ENCODE data around the gene CD180.

CD180 gene

GRCh38 chr5:67209141-67209771 is 12.7 kb upstream of the CD180 start:
- peak; percentile 42 for DNase-seq

- no peak for DNase-seq
Observed at GRCh38 chr5:67208403-67208802, 11.8 kb upstream of the CD180 start.

DNA sequence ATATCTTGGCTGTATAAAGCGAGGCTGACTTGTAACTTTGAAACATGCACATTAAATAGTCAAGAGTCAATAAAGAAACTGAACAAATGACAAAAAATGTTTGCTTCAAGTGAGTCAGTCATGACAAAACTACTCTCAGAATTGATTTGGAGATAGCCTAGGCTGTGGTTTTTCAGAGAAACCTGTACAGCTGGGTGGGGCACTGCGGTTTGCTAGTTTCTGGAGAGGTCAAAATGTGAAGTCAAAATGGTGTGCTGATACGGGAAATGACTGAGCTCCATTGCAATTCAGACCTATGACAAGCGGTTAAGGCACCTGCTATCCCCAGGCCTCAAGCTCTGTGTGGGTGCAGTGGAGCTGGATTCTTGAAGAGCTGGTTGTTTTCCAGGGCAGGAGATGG is 10.3 kb upstream of the CD180 start:
- peak; percentile 69 for DNase-seq

DNA sequence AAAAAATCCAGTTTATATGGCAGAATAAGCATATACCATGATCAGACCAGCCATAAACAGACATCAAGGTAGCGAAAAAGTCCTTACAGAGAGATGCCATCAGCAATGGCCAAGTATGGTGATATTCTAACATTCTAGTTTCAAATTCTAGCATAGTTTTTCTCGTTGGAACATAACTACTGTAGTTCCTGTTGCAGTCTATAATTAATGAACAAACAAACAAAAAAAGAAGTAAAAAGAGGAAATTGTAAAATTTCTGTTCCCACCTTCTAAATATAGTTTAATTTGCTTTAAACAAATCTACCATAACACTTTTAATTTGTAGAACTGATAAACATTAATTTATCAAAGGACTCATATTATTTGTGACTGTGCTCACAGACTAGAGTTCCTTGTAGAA is 9.9 kb upstream of the CD180 start:
- DNase-seq, result no peak

- no peak for DNase-seq
Observed at GRCh38 chr5:67205981-67206380, 9.4 kb upstream of the CD180 start.

- DNase-seq, result no peak
Observed at GRCh38 chr5:67204821-67205220, 8.2 kb upstream of the CD180 start.

GRCh38 chr5:67203701-67204074 is 7.1 kb upstream of the CD180 start:
- DNase-seq, result no peak

GRCh38 chr5:67202828-67203227 is 6.2 kb upstream of the CD180 start:
- no peak for DNase-seq

- no peak for DNase-seq
Observed at GRCh38 chr5:67201897-67202549, 5.4 kb upstream of the CD180 start.

DNA sequence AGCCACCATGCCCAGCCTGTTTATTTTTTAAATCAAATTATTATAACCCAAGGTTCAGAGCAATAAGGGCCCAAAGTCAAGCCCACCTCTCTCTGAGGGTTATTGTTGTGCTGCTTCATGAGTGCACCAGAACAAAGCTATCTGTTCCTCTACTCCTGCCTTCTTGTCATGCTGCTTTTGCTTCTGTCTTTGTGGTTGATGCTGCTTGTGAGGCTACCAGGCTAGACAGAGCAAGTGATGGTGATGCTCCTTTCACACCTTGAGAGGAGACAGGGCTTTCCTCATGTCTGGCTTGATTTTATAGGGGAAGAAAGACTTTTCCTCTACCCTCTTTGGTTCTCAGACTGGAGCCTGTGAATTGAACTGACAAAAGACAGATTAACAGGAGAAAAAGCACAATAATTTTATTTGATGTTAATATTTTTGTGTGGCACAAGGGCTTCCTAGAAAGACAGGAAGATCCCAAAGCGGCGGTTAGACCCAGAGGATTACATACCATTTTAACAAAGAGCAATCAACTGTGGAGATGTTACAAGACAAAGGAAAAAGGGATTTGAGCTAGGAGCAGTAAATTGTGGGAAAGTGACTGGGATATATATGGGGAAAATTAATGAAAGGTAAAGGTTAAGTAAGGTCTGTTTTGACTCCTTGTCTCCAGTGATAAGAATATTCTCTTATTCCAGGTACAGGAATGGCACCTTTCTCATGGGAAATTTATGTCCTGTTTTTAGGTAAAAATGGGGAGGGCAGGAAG is 4.4 kb upstream of the CD180 start:
- no peak for DNase-seq

DNA sequence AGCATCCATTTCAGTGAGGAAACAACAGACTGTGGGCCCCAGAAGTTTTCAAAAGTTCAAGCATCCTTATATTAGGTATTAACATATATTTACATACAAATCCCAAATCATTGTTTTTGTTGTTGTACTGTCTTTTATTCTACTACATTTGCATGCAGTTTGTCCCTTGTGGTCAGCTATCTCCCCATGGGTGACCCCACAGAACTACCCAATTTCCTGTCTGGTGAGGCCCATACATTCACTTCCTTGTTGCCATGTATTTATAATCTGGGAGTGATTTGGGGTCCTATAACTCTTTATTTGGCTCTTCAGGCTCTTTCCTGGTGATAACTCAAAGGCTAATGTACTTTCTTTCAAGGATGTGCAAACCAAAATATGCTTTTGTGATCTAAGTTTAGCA is 3.3 kb upstream of the CD180 start:
- no peak for DNase-seq

DNA sequence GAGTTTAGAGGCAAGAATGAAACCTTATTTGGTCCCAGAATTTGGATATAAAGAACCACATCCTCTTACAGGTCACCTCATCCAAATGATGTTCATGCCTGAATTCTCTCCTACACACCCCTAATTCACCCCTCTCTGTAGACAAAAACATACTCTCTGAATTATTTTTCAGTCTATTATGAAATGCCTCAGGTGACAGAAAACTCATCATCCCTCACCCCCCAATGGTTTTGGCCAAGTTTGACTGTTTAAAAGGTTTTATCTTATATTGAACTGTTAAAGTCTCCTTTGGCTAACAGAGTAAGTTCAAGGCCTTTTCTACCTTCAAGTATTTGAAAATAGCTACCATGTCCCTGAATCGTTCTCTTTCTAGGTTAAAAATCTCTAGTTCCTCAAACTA is 2.3 kb upstream of the CD180 start:
- DNase-seq, result no peak

- DNase-seq, result no peak
Observed at GRCh38 chr5:67197536-67197935, 937 bp upstream of the CD180 start.

DNA sequence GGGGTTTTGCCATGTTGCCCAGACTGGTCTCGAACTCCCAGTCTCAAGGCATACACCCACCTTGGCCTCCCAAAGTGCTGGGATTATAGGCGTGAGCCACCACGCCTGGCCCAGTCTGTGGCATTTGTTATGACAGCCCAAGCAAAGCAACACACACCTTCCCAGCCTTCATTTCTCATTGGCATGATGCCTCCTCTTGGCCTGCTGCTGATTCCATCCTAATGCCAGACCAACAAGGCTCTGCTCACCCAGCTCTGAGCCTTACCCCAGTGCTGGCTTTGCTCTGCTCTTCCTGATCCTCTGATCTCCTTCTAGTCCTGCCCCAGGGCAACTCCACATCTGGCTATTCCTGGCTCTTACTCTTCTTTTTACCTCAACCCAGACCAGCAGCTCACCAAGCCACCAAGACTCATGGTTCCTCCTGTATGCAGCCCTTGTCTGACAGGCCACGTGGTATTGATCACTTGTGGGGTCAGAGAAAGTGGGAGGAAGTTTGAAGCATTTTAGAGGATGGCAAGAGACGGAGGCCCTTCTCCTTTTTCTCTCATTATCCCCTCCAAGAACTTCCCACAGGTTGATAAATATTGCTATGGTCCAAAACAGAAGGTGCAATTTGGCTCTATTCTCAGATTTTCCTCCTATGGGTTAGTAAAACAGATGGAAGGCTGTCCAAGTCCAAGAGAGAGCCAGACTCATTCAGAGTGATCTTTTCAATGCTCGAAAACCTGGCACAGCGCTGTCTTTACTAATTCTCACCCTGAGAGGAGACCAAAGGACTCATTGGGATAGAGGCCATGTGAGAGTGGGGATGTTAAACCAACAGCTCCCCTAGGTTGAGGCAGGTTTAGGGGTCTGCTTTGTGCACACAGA is 958 bp downstream of the CD180 start:
- no peak for DNase-seq

DNA sequence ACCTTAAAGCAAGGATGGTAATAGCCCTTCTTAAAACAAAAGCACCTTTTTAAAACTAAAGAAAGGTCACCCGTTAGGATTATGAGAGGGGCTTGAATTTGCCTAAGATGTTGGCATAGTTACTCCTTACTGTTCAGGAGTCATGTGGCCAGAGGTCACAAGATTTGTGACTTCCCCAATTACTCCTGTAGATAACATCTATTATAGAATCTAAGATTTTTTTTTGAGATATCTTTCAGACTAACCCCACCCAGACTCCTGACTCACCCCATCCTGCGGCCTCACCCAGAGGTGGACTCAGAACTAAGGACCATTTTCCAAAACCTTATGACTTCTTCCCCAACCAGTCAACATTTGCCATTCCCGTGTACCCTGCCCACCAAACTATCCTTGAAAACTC is 2.4 kb downstream of the CD180 start:
- DNase-seq, result no peak

GRCh38 chr5:67193439-67193807 is 3.2 kb downstream of the CD180 start:
- no peak for DNase-seq

GRCh38 chr5:67192719-67193438 is 3.7 kb downstream of the CD180 start:
- no peak for DNase-seq

DNA sequence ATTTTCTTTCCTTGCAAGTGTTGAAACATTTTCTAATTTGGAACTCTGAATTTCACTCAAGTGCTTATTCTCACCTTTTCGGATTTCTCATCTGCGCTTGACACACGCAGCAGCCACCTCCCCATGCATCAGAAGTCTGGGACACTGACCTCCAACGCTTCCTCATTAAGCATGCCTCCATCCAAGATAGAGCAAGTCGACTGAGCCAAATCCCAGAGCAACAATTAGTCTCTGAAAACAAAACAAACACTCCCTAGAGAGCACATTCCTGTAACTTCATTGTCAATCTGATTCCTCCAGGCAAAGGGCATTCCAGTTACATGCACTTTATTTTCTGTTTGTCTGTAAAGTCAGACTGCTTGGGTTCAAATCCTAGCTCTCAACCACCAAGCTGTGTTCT is 5.7 kb downstream of the CD180 start:
- no peak for DNase-seq

GRCh38 chr5:67190410-67190809 is 6.2 kb downstream of the CD180 start:
- DNase-seq, result no peak

- DNase-seq, result no peak
Observed at GRCh38 chr5:67189931-67190330, 6.7 kb downstream of the CD180 start.

DNA sequence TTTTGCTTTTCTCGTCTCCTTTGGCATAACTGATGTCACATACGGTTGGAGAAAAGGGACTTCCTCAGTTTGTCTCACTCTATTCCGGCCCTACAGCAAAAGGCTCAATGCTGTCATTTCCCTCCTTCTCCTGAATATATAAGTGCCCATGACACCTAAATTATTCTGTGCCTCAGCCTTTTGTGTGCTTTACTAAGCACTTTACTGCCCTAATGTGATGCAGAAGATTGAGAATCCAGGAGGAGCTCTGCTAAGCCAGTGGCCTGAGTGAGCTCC is 7.6 kb downstream of the CD180 start:
- DNase-seq, result no peak

DNA sequence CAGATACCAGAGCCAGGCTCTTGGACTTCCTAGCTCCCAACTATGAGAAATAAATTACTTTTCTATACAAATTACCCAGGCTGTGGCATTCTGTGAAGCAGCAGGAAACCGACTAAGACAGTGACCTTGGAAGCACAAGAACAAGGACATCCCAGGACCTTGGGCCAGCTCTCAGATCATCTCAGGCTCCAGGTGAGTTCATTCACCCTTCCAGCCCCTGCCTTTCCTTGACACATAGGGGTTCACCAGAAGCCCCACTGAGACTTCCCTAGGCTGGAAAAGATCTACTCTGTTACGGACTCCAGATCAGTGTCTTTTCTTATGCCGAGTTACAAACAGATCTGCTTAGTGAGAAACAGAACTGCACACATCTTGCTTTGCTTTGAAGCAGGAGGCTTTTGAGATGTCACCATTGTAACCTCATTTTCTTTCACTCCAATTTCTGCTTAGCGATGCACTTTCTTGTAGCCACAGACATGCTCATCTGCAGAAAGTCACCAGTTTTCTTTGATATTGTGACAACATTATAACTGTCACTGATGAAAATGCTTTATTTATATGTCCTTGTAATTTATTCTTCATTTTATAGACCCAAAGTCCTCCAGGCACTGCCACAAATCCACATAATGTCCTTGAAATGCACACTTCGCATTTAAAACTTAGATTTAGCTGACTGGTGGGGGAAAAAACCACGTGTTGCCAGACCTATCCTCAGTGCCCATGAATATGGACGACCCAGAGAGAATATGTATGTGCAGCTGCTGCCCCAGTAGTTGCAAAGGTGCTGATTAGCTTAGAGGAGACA is 8.1 kb downstream of the CD180 start:
- DNase-seq, result no peak
